Lower leg skin (tissue), 3 donors: ENCODE measurements around the gene ITSN1.

ENCODE experiments used
- CTCF ChIP-seq, 3 donors: fragments of 450-650 bp; IDR thresholded peaks; one replicate each; pipeline ENCODE4 v1.5.1; 2016; ENCODE audit warnings: antibody characterized with exemption in 3 of 3, mild to moderate bottlenecking in 3 of 3, moderate library complexity in 2 of 3
- POLR2A ChIP-seq, 2 donors: fragments of 450-650 bp; IDR thresholded peaks; one replicate each; pipeline ENCODE4 v1.6.1; 2016 to 2017; ENCODE audit warnings: antibody characterized with exemption in 2 of 2, mild to moderate bottlenecking in 1 of 2, moderate library complexity in 1 of 2

GRCh38 chr21:33661146-33661545 is 18.8 kb downstream of the ITSN1 start:
- TF ChIP-seq CTCF (IDR thresholded peaks at IDR 0.05): no peak
- TF ChIP-seq POLR2A (IDR thresholded peaks at IDR 0.05): no peak
